Right lobe of liver (tissue), 4 donors: Measurements from ENCODE around the gene OR11A1.

Experiments used
- CTCF ChIP-seq, 4 donors: fragments of 200-600 bp in 3 of 4; fragments of 450-650 bp in 1 of 4; IDR thresholded peaks; one replicate each; pipeline versions ENCODE4 v1.5.1 to v1.8.0; 2016 to 2022; ENCODE audit warnings: antibody characterized with exemption in 4 of 4, mild to moderate bottlenecking in 2 of 4
- POLR2A ChIP-seq: fragments of 450-650 bp; IDR thresholded peaks from one replicate; pipeline ENCODE4 v1.6.1; 2017; ENCODE audit warnings: antibody characterized with exemption, mild to moderate bottlenecking
- donor health status: DM: no; HTN: no; CAD: no.
- donor health status: DM: no; HTN: no; CAD: no.
- donor health status: DM: no; HTN: yes; CAD: no.

DNA sequence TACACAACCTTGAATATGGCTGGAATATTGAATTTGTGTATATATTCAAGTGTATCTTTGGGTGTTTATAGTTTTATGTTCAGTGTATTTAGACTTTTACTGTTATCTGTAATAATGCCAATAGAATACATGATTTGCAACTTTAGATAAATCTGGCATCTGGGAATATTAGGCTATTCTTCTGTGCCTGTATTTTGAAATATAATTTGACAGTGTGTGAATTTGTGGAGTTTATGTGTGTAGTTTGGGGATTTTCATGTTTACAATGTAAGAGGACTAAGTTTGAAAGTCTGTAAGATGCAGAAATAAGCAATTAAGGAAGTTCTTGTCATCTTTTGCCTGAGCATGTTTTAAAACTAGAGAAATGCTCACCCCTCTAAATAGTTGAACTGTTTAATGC, 17.9 kb downstream of the OR11A1 start, which contains the start of gene OR10C1:
- TF ChIP-seq CTCF (IDR thresholded peaks at IDR 0.05) (no peak), POLR2A (no peak)
